ENCODE results near the gene SH3TC2.

DNA sequence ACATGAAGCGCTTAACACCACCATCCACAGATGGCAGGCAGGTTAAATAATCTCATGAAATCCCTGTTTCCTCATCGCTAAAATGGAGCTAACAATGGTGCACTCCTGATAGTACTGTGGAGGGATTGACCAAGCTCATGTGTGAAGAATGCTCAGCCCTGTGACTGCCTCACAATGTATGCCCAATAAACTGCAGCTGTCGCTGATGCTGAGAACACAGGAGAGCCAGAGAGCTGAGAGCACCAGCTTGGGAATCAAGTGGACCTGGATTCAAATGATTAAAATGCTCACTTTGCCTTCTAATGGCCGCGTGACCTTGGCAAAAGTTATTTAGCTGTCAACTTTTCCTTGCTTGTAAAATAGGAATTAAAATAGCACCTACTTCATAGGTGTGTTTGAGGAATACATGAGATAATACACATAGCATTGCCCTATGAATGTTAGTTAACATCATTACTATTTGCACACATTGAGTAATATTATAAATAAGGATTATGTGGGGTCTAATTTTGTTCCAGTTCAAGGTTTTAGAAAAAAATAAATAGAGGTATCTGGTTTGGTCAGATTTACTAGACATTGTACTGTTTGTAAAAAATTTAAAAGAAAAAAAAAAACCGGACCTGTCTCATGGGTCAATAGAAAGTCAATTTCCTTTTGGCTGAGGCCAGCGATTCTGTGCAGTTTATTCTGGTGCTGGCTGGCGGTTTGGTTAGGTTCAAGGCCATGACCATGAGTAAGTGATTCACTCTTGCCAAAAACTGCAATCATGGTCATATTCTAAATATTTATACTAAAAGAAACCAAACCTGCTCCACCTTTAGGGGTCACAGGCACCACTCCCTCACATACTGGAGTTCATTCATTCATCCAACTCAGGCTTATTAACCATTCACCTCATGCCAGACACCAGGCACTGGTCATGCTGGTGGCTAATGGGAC lies 101.3 kb downstream of the SH3TC2 start:
- TF ChIP-seq, protein P1, sequence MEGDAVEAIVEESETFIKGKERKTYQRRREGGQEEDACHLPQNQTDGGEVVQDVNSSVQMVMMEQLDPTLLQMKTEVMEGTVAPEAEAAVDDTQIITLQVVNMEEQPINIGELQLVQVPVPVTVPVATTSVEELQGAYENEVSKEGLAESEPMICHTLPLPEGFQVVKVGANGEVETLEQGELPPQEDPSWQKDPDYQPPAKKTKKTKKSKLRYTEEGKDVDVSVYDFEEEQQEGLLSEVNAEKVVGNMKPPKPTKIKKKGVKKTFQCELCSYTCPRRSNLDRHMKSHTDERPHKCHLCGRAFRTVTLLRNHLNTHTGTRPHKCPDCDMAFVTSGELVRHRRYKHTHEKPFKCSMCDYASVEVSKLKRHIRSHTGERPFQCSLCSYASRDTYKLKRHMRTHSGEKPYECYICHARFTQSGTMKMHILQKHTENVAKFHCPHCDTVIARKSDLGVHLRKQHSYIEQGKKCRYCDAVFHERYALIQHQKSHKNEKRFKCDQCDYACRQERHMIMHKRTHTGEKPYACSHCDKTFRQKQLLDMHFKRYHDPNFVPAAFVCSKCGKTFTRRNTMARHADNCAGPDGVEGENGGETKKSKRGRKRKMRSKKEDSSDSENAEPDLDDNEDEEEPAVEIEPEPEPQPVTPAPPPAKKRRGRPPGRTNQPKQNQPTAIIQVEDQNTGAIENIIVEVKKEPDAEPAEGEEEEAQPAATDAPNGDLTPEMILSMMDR (optimal IDR thresholded peaks at IDR 0.05 in 1 of 3, IDR thresholded peaks at IDR 0.05 in 1 of 3, conservative IDR thresholded peaks at IDR 0.05 in 1 of 3; ENCODE audit: extremely low read depth in 1 of 3, insufficient read depth in 2 of 3, low read length in 3 of 3), result no peak
- TF ChIP-seq EZH2 (IDR thresholded peaks at IDR 0.05; ENCODE audit: low read length), result no peak

All from keratinocyte (primary cell).